Vagina (tissue), 2 donors: ENCODE data around the gene MACROD2.

Experiments
- POLR2A ChIP-seq, 2 donors: fragments of 450-650 bp; IDR thresholded peaks; one replicate each; pipeline ENCODE4 v1.6.1; 2017; ENCODE audit warnings: antibody characterized with exemption in 2 of 2, mild to moderate bottlenecking in 2 of 2, moderate library complexity in 2 of 2
- TF ChIP-seq, protein P1 (sequence below), 3 experiments: fragments of 450-650 bp in 2 of 3; fragments of 200-600 bp in 1 of 3; sonication (generic) in 1 of 3; IDR thresholded peaks; one replicate each; pipeline ENCODE4 v1.5.1; 2017 to 2019; ENCODE audit warnings: antibody characterized with exemption in 3 of 3, mild to moderate bottlenecking in 2 of 3, moderate library complexity in 2 of 3

GRCh38 chr20:15734052-15734451 lies 1738.7 kb downstream of the MACROD2 start:
- TF ChIP-seq, protein P1, sequence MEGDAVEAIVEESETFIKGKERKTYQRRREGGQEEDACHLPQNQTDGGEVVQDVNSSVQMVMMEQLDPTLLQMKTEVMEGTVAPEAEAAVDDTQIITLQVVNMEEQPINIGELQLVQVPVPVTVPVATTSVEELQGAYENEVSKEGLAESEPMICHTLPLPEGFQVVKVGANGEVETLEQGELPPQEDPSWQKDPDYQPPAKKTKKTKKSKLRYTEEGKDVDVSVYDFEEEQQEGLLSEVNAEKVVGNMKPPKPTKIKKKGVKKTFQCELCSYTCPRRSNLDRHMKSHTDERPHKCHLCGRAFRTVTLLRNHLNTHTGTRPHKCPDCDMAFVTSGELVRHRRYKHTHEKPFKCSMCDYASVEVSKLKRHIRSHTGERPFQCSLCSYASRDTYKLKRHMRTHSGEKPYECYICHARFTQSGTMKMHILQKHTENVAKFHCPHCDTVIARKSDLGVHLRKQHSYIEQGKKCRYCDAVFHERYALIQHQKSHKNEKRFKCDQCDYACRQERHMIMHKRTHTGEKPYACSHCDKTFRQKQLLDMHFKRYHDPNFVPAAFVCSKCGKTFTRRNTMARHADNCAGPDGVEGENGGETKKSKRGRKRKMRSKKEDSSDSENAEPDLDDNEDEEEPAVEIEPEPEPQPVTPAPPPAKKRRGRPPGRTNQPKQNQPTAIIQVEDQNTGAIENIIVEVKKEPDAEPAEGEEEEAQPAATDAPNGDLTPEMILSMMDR (IDR thresholded peaks at IDR 0.05) = no peak
- TF ChIP-seq POLR2A (IDR thresholded peaks at IDR 0.05) = no peak
